AG09319 (cell line): ENCODE measurements around the gene MEX3D.

ENCODE experiments used
- DNase-seq: peaks from one replicate; pipeline ENCODE4 v3.0.0-alpha.2; 2010; ENCODE audit warnings: low read depth; ENCODE audit errors: extremely low read depth
- TF ChIP-seq, protein P1 (sequence below): IDR thresholded peaks from 2 replicates; pipeline ENCODE4 v1.5.1; 2011; ENCODE audit warnings: low read depth, mild to moderate bottlenecking, inconsistent platforms, low read length, moderate library complexity

Gene MEX3D

DNA sequence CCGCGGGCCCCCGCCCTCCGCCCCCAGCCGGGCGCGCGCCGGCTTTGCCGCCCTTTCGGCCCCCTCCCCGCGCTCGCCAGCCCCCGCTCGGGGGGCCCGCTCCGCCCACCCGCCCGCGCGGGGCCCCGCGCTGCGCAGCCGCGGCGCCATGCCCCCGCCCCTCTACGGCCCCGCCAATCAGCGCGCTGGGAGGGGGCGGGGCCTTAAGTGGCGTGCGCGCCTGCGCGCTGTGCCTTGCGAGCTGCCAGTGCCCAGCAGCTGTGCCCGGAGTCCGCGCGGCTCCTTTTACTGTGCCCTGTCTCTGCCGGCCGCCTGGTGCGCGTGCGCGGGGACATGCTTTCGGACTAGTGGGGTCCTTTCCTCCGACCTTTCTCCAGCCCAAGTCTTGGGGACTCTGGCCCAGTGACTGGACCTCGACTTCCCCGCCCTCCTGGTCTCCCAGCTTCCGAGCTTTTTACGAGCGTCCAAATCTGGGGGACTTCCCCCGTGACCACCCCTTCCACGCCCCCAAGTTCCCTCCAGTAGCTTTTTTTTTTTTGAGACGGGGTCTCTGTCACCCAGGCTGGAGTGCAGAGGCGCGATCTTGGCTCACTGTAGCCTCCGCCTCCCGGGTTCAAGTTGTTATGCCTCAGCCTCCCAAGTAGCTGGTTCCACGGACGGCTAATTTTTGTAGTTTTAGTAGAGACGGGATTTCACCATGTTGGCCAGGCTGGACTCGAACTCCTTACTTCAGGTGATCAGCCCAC, 24.8 kb upstream of the MEX3D start, which contains the start of gene MBD3:
Gene MBD3, minus strand, starts transcription at position 111 of the 746 bp plus-strand sequence. CDS start 234 bp downstream, outside the sequence.
- peak; percentile 86 for DNase-seq
- TF ChIP-seq, protein P1, sequence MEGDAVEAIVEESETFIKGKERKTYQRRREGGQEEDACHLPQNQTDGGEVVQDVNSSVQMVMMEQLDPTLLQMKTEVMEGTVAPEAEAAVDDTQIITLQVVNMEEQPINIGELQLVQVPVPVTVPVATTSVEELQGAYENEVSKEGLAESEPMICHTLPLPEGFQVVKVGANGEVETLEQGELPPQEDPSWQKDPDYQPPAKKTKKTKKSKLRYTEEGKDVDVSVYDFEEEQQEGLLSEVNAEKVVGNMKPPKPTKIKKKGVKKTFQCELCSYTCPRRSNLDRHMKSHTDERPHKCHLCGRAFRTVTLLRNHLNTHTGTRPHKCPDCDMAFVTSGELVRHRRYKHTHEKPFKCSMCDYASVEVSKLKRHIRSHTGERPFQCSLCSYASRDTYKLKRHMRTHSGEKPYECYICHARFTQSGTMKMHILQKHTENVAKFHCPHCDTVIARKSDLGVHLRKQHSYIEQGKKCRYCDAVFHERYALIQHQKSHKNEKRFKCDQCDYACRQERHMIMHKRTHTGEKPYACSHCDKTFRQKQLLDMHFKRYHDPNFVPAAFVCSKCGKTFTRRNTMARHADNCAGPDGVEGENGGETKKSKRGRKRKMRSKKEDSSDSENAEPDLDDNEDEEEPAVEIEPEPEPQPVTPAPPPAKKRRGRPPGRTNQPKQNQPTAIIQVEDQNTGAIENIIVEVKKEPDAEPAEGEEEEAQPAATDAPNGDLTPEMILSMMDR: no peak

DNA sequence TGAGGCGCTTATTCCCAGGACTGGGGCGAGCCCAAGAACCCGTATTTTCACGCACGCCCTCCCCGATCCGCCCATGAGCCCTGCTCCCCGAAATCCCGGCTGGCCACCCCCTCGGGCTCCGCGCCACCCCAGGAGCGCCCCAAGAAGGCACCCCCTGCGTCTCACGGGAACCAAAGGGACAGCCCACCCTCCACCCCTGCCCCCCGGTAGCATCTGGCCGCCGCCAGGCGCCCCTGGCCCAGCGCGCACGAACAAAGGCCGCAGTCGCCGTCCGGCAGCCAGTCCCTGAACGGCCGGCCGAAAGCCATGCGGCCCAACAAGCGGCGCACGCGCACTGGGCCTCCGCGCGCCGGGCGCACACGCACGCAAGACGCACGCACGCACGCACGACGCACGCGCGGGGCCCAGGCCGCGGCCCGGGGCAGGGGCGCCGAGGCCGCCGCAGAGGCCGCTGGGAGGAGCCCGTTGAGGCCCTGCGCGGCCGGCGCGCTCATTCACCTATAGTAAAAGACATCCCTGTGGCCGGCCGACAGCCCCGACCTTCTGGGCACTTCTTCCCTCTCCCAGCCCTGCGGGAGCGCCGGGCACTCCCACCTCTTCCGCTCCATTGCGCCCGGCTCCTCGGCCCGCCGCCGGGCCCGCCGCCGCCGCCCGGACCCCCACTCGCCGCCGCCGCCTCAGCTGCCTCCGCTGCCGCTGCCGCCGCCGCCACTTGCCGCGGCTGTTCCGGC, 24.1 kb upstream of the MEX3D start:
- peak; percentile 78 for DNase-seq
- TF ChIP-seq, protein P1: no peak

DNA sequence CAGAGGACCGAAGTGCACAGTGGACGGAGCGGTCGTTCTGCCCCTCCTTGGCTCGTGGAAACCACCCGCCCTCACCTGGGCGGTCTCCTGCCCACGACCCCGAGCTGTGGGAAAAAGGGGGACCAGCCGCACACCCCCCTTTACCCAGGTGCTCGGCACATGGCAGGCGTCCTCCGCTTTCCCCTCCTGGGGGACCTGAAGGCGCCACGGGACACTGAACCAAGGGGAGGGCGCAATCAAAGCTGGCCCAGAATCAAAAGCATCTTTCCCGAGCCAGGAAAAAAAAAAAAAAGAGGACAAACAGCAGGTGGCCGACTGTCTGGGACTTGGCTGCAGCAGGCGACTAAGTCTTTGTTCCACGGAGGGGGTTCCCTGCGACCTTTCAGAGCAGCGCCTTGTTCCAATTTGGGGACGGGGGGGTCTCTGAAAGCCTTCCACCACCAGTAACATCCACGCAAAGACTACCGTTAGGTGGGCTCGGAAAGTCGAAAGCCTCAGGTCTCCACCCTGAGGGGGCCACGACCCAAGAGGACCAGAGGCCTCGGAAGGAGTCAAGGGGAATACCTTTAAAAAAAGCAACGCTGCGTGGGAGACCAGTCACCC, 23.4 kb upstream of the MEX3D start:
- no peak for DNase-seq
- TF ChIP-seq, protein P1: no peak

DNA sequence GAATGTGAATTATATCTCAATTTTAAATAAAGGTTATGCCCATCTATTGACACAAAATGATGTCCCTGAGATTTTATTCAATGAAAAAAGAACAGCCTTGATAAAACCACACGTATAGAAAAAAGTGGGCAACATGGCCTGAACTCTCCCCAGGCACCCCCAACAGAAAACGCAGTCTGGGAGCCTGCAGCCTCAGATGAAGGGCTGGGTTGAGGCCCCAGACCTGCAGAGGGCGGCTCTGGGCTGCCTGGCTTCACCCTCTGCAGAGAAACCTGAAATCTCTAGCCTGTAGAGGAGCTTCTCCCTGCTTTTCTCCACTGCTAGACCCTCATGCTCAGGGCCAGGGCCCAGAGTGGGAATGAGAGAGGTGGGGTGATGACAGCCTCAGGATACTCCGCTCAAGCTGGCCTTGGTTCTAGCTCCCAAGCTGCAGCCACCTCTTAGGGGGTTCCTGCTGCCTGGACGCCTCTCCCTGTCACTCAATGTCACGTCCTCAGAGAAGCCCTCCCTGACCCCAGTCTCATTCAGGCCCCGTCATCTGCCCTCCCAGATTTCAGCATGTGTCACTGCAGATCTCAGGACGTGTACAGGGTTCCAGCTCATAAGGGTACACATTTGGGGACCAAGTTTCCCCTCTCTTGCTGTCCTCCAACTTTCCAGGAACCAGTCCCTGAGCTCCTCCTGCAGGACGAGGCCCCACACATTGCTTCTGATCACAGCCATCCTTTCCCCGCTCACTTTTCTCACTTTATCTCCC, 22.7 kb upstream of the MEX3D start:
- TF ChIP-seq, protein P1: peak; percentile 33
- DNase-seq: no peak

DNA sequence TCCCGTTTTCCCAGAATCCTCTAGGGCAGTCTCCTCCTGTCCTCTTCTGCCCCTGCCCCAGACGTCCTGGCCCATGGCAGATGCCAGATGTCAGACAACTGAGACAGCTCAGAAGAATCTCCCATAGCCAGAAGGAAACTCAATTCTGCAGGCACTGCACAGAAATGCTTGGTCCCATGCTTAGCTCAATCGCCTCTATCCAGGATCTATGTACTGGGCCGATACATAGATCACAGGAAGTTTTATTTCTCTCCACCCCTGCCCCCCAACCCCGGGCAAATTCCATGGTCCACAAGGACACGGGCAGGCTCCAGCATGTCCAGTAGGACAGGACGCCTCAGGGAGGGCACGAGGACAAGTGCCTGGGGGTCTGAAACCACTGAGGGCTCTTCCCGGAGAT, 19.7 kb upstream of the MEX3D start:
- TF ChIP-seq, protein P1: no peak
- DNase-seq: no peak

- TF ChIP-seq, protein P1: no peak
- DNase-seq: no peak
Measured at GRCh38 chr19:1585243-1585580, 17.1 kb upstream of the MEX3D start.
